HEK293T (cell line): ENCODE data around the gene KRT6B.

Source experiments
- CTCF ChIA-PET: fragments of 350-600 bp; formaldehyde crosslinking; extraction: SDS; loops from one replicate; lab custom pipeline; 2021; ENCODE audit warnings: antibody characterized with exemption, inconsistent platforms; lab: Yijun Ruan, JAX
- POLR2A ChIA-PET: fragments of 350-600 bp; formaldehyde crosslinking; extraction: SDS; loops from one replicate; lab custom pipeline; 2020; ENCODE audit warnings: antibody characterized with exemption, inconsistent platforms; lab: Yijun Ruan, JAX
- DNase-seq: peaks from one replicate; pipeline ENCODE4 v3.0.0; 2012; ENCODE audit warnings: mixed read lengths; ENCODE audit errors: extremely low spot score
- ARNT ChIP-seq: fragments of 450-650 bp; IDR thresholded peaks from 2 replicates; pipeline ENCODE4 v1.6.1; 2017; ENCODE audit warnings: mild to moderate bottlenecking
- BHLHE40 ChIP-seq: fragments of 450-650 bp; IDR thresholded peaks from 2 replicates; pipeline ENCODE4 v1.6.1; 2016; ENCODE audit warnings: mild to moderate bottlenecking, moderate library complexity, borderline replicate concordance
- CTBP1 ChIP-seq: fragments of 450-650 bp; IDR thresholded peaks from 2 replicates; pipeline ENCODE4 v1.6.1; 2016; ENCODE audit warnings: borderline replicate concordance
- ELF4 ChIP-seq: fragments of 450-650 bp; IDR thresholded peaks from 2 replicates; pipeline ENCODE4 v1.6.1; 2017; ENCODE audit warnings: antibody characterized with exemption
- FOXA1 ChIP-seq: fragments of 450-650 bp; IDR thresholded peaks from 2 replicates; pipeline ENCODE4 v1.6.1; 2016; ENCODE audit warnings: mild to moderate bottlenecking
- FOXK2 ChIP-seq: fragments of 450-650 bp; IDR thresholded peaks from 2 replicates; pipeline ENCODE4 v1.6.1; 2016; ENCODE audit warnings: mild to moderate bottlenecking
- FOXM1 ChIP-seq: fragments of 450-650 bp; IDR thresholded peaks from 2 replicates; pipeline ENCODE4 v1.6.1; 2017; ENCODE audit warnings: mild to moderate bottlenecking, borderline replicate concordance
- HDGF ChIP-seq: fragments of 450-650 bp; IDR thresholded peaks from 2 replicates; pipeline ENCODE4 v1.6.1; 2017; ENCODE audit warnings: antibody characterized with exemption, borderline replicate concordance
- L3MBTL2 ChIP-seq: fragments of 450-650 bp; conservative IDR thresholded peaks from 2 replicates; pipeline ENCODE4 v1.6.1; 2016; ENCODE audit warnings: mild to moderate bottlenecking
- LEF1 ChIP-seq: fragments of 450-650 bp; IDR thresholded peaks from 2 replicates; pipeline ENCODE4 v1.6.1; 2017; ENCODE audit warnings: mild to moderate bottlenecking, borderline replicate concordance
- NFRKB ChIP-seq: fragments of 450-650 bp; IDR thresholded peaks from 2 replicates; pipeline ENCODE4 v1.6.1; 2016; ENCODE audit warnings: mild to moderate bottlenecking, moderate library complexity
- SP1 ChIP-seq: fragments of 450-650 bp; IDR thresholded peaks from 2 replicates; pipeline ENCODE4 v1.6.1; 2017
- SUZ12 ChIP-seq: fragments of 450-650 bp; IDR thresholded peaks from 2 replicates; pipeline ENCODE4 v1.6.1; 2016; ENCODE audit warnings: mild to moderate bottlenecking
- TARDBP ChIP-seq: fragments of 450-650 bp; IDR thresholded peaks from 2 replicates; pipeline ENCODE4 v1.6.1; 2016
- ZNF384 ChIP-seq: fragments of 450-650 bp; IDR thresholded peaks from 2 replicates; pipeline ENCODE4 v1.6.1; 2016
- TF ChIP-seq, protein P1 (sequence below): fragments of 450-650 bp; IDR thresholded peaks from 2 replicates; pipeline ENCODE4 v1.6.1; 2016

The KRT6B gene

DNA sequence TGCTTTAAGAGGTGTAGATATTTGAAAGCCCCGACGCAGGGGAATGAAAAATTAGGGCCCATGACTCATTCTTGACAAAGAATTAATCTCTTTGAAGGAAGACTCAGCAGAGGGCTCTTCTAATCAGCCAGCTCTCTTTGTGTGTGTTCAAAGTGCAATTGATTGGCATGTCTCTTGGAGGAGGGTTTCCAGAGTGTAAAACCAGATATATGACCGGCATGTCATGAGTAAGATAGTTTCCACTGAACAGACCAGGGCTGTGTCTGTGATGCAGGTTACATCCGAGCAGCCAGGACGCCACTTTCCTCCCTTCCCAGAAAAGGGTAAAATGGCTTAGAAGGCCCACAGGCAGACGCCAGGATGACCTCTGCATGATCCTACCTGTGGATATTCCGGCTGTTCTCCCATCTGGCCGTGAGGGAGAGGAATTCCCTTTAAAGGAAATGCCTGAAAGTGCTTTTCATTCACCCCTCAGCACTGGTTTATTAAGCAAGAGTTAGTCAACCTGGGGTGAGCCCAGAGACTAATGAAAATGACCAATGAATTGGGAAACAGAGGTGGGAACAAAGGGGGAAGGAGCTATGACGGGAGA is 10.5 kb downstream of the KRT6B start:
- ChIA-PET POLR2A (no interaction called here), CTCF (no interaction called here)
- no peak for DNase-seq
- TF ChIP-seq, protein P1, sequence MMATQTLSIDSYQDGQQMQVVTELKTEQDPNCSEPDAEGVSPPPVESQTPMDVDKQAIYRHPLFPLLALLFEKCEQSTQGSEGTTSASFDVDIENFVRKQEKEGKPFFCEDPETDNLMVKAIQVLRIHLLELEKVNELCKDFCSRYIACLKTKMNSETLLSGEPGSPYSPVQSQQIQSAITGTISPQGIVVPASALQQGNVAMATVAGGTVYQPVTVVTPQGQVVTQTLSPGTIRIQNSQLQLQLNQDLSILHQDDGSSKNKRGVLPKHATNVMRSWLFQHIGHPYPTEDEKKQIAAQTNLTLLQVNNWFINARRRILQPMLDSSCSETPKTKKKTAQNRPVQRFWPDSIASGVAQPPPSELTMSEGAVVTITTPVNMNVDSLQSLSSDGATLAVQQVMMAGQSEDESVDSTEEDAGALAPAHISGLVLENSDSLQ = no peak
- TF ChIP-seq HDGF = no peak
- no peak for TF ChIP-seq FOXA1
- TF ChIP-seq BHLHE40 = no peak
- TF ChIP-seq TARDBP = no peak
- no peak for TF ChIP-seq FOXM1
- TF ChIP-seq ELF4 = no peak

DNA sequence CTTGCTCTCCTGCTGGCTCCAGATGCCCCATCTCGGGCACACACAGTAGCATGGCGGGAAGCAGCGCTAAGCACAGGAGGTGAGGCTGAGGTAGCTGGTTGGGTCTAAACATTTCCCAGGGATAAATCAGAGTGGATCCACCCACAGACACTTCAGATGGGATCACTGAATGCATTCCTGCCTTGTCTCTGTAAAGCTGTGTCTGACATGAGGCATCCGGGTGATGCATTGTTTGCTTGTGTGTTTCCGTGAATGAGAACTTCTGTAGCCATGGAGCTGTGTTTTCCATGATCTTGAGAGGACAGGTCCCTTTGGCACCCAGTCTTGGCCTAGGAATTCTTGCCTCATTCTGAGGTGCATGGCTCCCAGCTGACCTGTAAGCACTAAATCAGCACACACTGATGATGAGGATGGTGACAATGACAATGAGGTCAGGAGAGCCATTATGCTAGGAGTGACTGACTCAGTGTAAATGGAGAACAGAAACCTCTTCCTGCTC is 11.1 kb downstream of the KRT6B start:
- ChIA-PET POLR2A (no interaction called here), CTCF (no interaction called here)
- no peak for DNase-seq

DNA sequence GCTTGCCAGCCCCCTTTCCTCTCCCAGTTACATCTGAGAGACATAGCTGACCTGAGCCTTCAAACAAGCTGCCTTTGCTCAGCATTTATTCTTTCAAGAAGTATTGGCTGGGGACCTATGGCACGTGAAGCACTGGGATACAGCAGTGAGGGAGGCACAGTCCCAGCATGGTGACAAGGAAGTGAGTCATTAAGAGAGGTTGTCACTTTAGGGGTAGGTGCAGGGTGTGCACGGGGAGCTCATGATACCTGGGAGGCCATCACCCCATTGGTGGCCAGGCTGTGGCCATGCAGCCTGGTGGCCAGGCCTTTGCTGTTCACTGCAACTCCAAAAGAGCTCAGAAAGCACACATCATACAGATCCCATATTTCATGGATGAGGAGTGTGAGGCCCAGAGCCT is 12.1 kb downstream of the KRT6B start:
- TF ChIP-seq L3MBTL2 (no peak), BHLHE40 (no peak), FOXM1 (no peak), ARNT (no peak), SP1 (no peak), FOXK2 (no peak), ELF4 (no peak), NFRKB (no peak), LEF1 (no peak), CTBP1 (no peak)
- TF ChIP-seq, protein P1 = no peak
- CTCF ChIA-PET = no interaction called here
- POLR2A ChIA-PET = no interaction called here
- DNase-seq = no peak

More for the DNA sequence above, 11.1 kb downstream of the KRT6B start:
- TF ChIP-seq ARNT (no peak), LEF1 (no peak), NFRKB (no peak), TARDBP (no peak), FOXA1 (no peak), HDGF (no peak), FOXK2 (no peak), SP1 (no peak), ZNF384 (no peak), SUZ12 (no peak), CTBP1 (no peak), BHLHE40 (no peak), FOXM1 (no peak), ELF4 (no peak), L3MBTL2 (no peak)
- TF ChIP-seq, protein P1 = no peak

DNA sequence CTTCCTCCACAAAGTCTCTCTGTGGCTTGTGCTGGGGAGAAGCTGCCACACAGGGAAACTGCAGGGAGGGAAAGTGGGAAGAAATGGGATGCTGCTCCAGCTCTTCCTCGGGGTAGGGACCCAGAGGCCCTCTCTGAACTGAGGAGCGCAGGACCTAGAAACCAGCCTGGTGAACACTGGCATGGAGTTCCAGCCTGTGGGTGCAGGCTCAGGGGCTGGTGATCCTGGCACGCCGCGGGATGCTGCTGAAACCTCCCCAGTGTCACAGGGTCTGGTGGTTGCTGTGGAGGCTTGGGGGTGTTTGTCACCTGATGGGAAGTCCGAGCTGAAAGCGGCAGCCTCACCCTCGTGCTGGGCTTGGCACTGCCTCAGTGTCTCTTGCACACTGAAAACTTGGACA is 12.5 kb downstream of the KRT6B start:
- TF ChIP-seq TARDBP = no peak
- TF ChIP-seq LEF1 = no peak
- no peak for TF ChIP-seq NFRKB
- TF ChIP-seq SP1 = no peak
- no peak for TF ChIP-seq FOXM1
- TF ChIP-seq HDGF = no peak
- TF ChIP-seq ARNT = no peak
- TF ChIP-seq CTBP1 = no peak
- no peak for TF ChIP-seq L3MBTL2
- no peak for TF ChIP-seq ELF4
- no peak for TF ChIP-seq FOXK2
- TF ChIP-seq SUZ12 = no peak
- TF ChIP-seq FOXA1 = no peak
- TF ChIP-seq, protein P1 = no peak
- no peak for TF ChIP-seq ZNF384
- TF ChIP-seq BHLHE40 = no peak
- CTCF ChIA-PET = no interaction called here
- POLR2A ChIA-PET = no interaction called here
- DNase-seq = no peak

DNA sequence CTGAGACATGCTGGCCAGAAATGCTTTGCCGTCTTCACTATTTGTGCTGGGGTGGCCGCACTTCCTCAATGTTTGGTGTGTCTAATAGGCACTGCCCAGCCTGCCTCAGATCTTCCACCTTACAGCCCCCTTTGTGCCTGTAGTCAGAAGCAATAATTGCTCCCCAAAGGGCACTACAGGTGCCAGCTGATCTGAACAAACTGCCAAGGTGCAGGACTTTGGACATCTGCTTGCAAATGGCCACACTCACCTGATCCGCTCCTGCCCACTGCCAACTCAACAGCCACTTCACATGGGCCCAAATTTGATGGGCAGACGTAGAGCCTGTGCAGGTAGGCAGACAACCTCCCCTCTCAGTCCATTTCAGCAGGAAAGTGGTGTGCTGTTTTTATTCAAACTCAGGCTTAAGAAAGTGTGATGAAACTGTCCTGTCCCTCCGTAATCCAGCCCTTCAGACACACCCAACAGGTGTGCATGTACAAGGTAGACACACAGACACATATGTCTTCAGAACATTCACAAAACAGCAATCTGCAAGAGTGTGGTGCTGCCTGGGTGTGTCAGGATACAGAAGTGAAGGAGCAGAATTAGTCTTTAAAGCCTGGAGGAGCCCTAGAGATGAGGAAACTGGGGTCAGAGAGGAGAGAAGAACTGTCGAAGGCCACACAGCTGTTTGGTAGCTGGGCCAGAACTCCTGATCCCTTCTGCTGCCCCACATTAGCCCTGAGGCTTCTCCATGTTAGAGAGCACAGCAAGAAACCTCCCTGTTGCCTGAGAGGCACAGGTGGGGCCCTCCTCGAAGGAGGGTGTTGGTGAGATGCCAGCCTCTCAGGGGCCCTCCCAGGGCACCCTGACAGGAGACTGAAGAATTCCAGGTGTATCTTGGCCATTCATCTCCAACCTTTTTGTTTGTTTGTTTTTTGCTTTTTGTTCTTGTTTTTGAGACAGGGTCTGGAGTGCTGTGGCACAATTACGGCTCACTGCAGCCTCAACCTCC is 13.3 kb downstream of the KRT6B start:
- TF ChIP-seq CTBP1 (no peak), ARNT (no peak), ZNF384 (no peak), SP1 (no peak), FOXK2 (no peak), TARDBP (no peak), HDGF (no peak), BHLHE40 (no peak), SUZ12 (no peak), NFRKB (no peak)
- CTCF ChIA-PET = no interaction called here
- no peak for DNase-seq
- POLR2A ChIA-PET = no interaction called here
